Testis (tissue), 3 donors: Measurements from ENCODE around the gene PCSK1N. TPM values are rescaled to one million over a fixed set of nuclear protein-coding genes. Genes with fewer than 3 reads are reported as not detected.

Source experiments
- DNase-seq: peaks from one replicate; pipeline ENCODE4 v3.0.0-alpha.2; 2019
- H3K27ac ChIP-seq, 2 donors: fragments of 200-600 bp; sonication (generic); one replicate each; pipeline ENCODE4 v1.5.1; 2019
- H3K27me3 ChIP-seq: fragments of 200-600 bp; sonication (generic); one replicate; pipeline ENCODE4 v1.5.1; 2019
- H3K36me3 ChIP-seq: fragments of 200-600 bp; sonication (generic); one replicate; pipeline ENCODE4 v1.5.1; 2017; ENCODE audit warnings: low read depth; ENCODE audit errors: missing control alignments
- H3K4me1 ChIP-seq: fragments of 200-600 bp; sonication (generic); one replicate; pipeline ENCODE4 v1.5.1; 2019
- H3K4me3 ChIP-seq, 2 donors: fragments of 200-600 bp; sonication (generic); one replicate each; pipeline ENCODE4 v1.5.1; 2017 to 2019
- H3K9me3 ChIP-seq: fragments of 200-600 bp; sonication (generic); one replicate; pipeline ENCODE4 v1.5.1; 2017
- CTCF ChIP-seq, 3 experiments: fragments of 450-650 bp in 2 of 3; fragments of 200-600 bp in 1 of 3; sonication (generic) in 1 of 3; IDR thresholded peaks; one replicate each; pipeline ENCODE4 v1.5.1; 2016 to 2019; ENCODE audit warnings: antibody characterized with exemption in 3 of 3, mild to moderate bottlenecking in 2 of 3, moderate library complexity in 1 of 3
- POLR2A ChIP-seq: fragments of 450-650 bp; IDR thresholded peaks from one replicate; pipeline ENCODE4 v1.6.1; 2017; ENCODE audit warnings: antibody characterized with exemption, mild to moderate bottlenecking, moderate library complexity
- WGBS, 2 donors: methylation state at CpG; one replicate each; pipeline ENCODE4 v1.1.5; 2018; 5-methylcytosine and 5-hydroxymethylcytosine counted together
- intact Hi-C: fragments of 100-400 bp; cut with DNase I; formaldehyde crosslinking; loops from one replicate; pipeline ENCODE4 v1.15.1; 2023; ENCODE audit warnings: low total_unique reads
- polyA plus RNA-seq: library from polyadenylated mRNA; stranded (reverse); fragments of 350-450 nt; fragmentation: Illumina TruSeq; extraction: RNeasy Lipid Tissue Mini Kit (QIAGEN cat#74804); gene quantifications from one replicate; pipeline ENCODE4 v1.2.3, GENCODE V29; 2014; ENCODE audit warnings: low read depth, low replicate concordance; ENCODE audit not compliant: insufficient read depth
- total RNA-seq, 2 donors: library from RNA; depleted of rRNA; stranded (reverse); fragments of >200 nt; gene quantifications; one replicate each; pipeline ENCODE4 v1.2.3, GENCODE V29; 2016

Gene PCSK1N
- total and polyA plus RNA-seq, 3 donors from 2014 or later = 8.6 to 82.8 (median 62.5) TPM

- no peak for TF ChIP-seq CTCF (IDR thresholded peaks at IDR 0.05)
- intact Hi-C loops = no loop called here
- Histone ChIP-seq H3K27me3 (no peaks in the 10 kb centered on the region), H3K9me3 (no peaks in the 10 kb centered on the region), H3K4me3 (no peak overlapping the region), H3K36me3 (no peaks in the 10 kb centered on the region), H3K27ac (no peak overlapping the region), H3K4me1 (no peaks in the 10 kb centered on the region)
- no peak for DNase-seq
- WGBS, 2 donors = 51 to 90% methylated on average over 2 to 9 of the region's 11 CpGs
Measured at GRCh38 chrX:48791063-48791820, 44.2 kb downstream of the PCSK1N start.

GRCh38 chrX:48790477-48790876 lies 44.9 kb downstream of the PCSK1N start:
- no peaks in the 10 kb centered on the region for H3K36me3 ChIP-seq
- intact Hi-C loops = no loop called here
- H3K27me3 ChIP-seq = no peaks in the 10 kb centered on the region
- 61 to 71% methylated on average over 5 of the region's 5 CpGs for WGBS, 2 donors
- no peak for DNase-seq
- TF ChIP-seq POLR2A = no peak
- TF ChIP-seq CTCF (IDR thresholded peaks at IDR 0.05) = no peak
- no peak overlapping the region for H3K4me3 ChIP-seq
- no peaks in the 10 kb centered on the region for H3K4me1 ChIP-seq
- H3K9me3 ChIP-seq = no peaks in the 10 kb centered on the region
- no peak overlapping the region for H3K27ac ChIP-seq

GRCh38 chrX:48789366-48790220 lies 45.8 kb downstream of the PCSK1N start:
- no peaks in the 10 kb centered on the region for H3K9me3 ChIP-seq
- intact Hi-C loops = no loop called here
- DNase-seq = no peak
- no peaks in the 10 kb centered on the region for H3K36me3 ChIP-seq
- no peaks in the 10 kb centered on the region for H3K27me3 ChIP-seq
- H3K27ac ChIP-seq = no peak overlapping the region
- no peaks in the 10 kb centered on the region for H3K4me1 ChIP-seq
- TF ChIP-seq CTCF (IDR thresholded peaks at IDR 0.05) (no peak), POLR2A (no peak)
- WGBS, 2 donors = 60 to 65% methylated on average over 5 to 7 of the region's 7 CpGs
- H3K4me3 ChIP-seq = no peak overlapping the region

GRCh38 chrX:48787505-48788443 lies 47.6 kb downstream of the PCSK1N start:
- intact Hi-C loops = no loop called here
- no peak for DNase-seq
- no peaks in the 10 kb centered on the region for H3K36me3 ChIP-seq
- WGBS, 2 donors = 60 to 62% methylated on average over 11 to 12 of the region's 17 CpGs
- no peaks in the 10 kb centered on the region for H3K4me1 ChIP-seq
- TF ChIP-seq CTCF (IDR thresholded peaks at IDR 0.05) = no peak
- TF ChIP-seq POLR2A = no peak
- no peak overlapping the region for H3K4me3 ChIP-seq
- no peaks in the 10 kb centered on the region for H3K9me3 ChIP-seq
- no peaks in the 10 kb centered on the region for H3K27me3 ChIP-seq
- no peak overlapping the region for H3K27ac ChIP-seq
